OCI-LY1 (cell line): ENCODE data around the gene MYO18B.

ENCODE experiments used
- H2AFZ ChIP-seq: fragments of 200-600 bp; sonication (generic), shearing (Covaris generic); 2 replicates; pipeline ENCODE4 v1.6.0; 2014; ENCODE audit warnings: antibody characterized with exemption, mild to moderate bottlenecking, low read length
- H3F3A ChIP-seq: fragments of 200-600 bp; sonication (generic), shearing (Covaris generic); 2 replicates; pipeline ENCODE4 v1.6.0; 2014; ENCODE audit warnings: mild to moderate bottlenecking, antibody characterized with exemption, low read length, moderate library complexity; ENCODE audit not compliant: insufficient read depth
- H3K27ac ChIP-seq: fragments of 200-600 bp; sonication (generic); 2 replicates; pipeline ENCODE4 v1.5.1; 2014; ENCODE audit warnings: low read length, mixed run types, mild to moderate bottlenecking, low read depth; ENCODE audit not compliant: poor library complexity, severe bottlenecking
- H3K27me3 ChIP-seq: fragments of 200-600 bp; sonication (generic); 2 replicates; pipeline ENCODE4 v1.6.0; 2014; ENCODE audit warnings: antibody characterized with exemption, mild to moderate bottlenecking, low read length, moderate library complexity; ENCODE audit not compliant: insufficient read depth
- H3K36me3 ChIP-seq: fragments of 200-600 bp; sonication (generic); 2 replicates; pipeline ENCODE4 v1.6.1; 2014; ENCODE audit warnings: mild to moderate bottlenecking, antibody characterized with exemption, low read length, moderate library complexity, mixed read lengths; ENCODE audit not compliant: insufficient read depth
- H3K4me1 ChIP-seq: fragments of 200-600 bp; sonication (generic); 2 replicates; pipeline ENCODE4 v1.5.1; 2014; ENCODE audit warnings: mild to moderate bottlenecking, low read length, moderate library complexity; ENCODE audit not compliant: insufficient read depth, severe bottlenecking
- H3K4me2 ChIP-seq: fragments of 200-600 bp; sonication (generic), shearing (Covaris generic); 2 replicates; pipeline ENCODE4 v1.6.1; 2014; ENCODE audit warnings: low read length
- H3K4me3 ChIP-seq: fragments of 200-600 bp; sonication (generic); 2 replicates; pipeline ENCODE4 v1.5.1; 2014; ENCODE audit warnings: low read length, low read depth, mild to moderate bottlenecking, mixed read lengths; ENCODE audit not compliant: poor library complexity, severe bottlenecking
- H3K79me2 ChIP-seq: fragments of 200-600 bp; shearing (Covaris generic); 2 replicates; pipeline ENCODE4 v1.6.1; 2016; ENCODE audit warnings: mixed run types, low read length, mixed read lengths; ENCODE audit not compliant: insufficient read depth
- H3K9ac ChIP-seq: fragments of 200-600 bp; sonication (generic), shearing (Covaris generic); 2 replicates; pipeline ENCODE4 v1.6.1; 2014; ENCODE audit warnings: mild to moderate bottlenecking, low read length, mixed read lengths
- H3K9me2 ChIP-seq: fragments of 200-600 bp; sonication (generic), shearing (Covaris generic); 2 replicates; pipeline ENCODE4 v1.6.1; 2014; ENCODE audit warnings: low read depth, mild to moderate bottlenecking, low read length, mixed read lengths
- H3K9me3 ChIP-seq: fragments of 200-600 bp; shearing (Covaris generic); 2 replicates; pipeline ENCODE4 v1.6.1; 2014; ENCODE audit warnings: low read length, mixed read lengths
- H4K20me1 ChIP-seq: fragments of 200-600 bp; sonication (generic), shearing (Covaris generic); 2 replicates; pipeline ENCODE4 v1.6.0; 2016; ENCODE audit warnings: mild to moderate bottlenecking, low read length; ENCODE audit not compliant: insufficient read depth
- EZH2 ChIP-seq: fragments of 200-600 bp; sonication (generic), shearing (Covaris generic); IDR thresholded peaks from 2 replicates; pipeline ENCODE4 v1.8.0; 2017; ENCODE audit warnings: borderline replicate concordance, mixed run types, mild to moderate bottlenecking, antibody characterized with exemption, low read length, moderate library complexity, mixed read lengths
- TF ChIP-seq, protein P1 (sequence below): fragments of 200-600 bp; sonication (generic), shearing (Covaris generic); IDR thresholded peaks from 2 replicates; pipeline ENCODE4 v1.5.1; 2017; ENCODE audit warnings: mild to moderate bottlenecking, antibody characterized with exemption, low read length, moderate library complexity, mixed read lengths

MYO18B gene

DNA sequence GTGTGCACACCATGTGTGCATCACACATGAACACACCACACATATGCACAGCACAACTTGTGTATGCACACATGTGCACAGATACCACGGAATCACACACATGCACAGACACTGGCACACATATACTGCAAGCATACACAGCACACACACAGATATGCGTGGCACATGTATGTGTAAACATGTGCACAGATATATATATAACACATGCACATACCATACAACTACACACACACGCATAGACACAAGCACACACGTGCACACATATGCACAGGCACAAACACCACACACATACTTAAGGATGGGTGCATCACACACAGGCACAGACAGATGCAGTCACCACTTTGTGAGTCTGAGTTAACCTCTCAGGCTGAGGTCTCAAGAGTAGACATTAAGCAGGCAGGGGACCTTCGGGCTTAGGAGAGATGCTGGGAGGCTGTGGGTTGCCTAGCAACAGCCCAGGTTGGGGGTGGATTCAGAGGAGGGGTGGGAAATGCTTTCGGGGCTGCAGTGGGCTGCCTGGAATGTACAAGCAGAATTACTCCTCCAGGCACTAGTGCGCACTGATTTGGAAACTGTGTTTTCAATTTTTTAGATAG, 82.9 kb downstream of the MYO18B start:
- no peaks in the 10 kb centered on the region for H3K27me3 ChIP-seq
- no peaks in the 10 kb centered on the region for H3K9me2 ChIP-seq
- H3K27ac ChIP-seq: no peak overlapping the region
- no peaks in the 10 kb centered on the region for H3K36me3 ChIP-seq
- H3K9me3 ChIP-seq: no peaks in the 10 kb centered on the region; the same call in 1 of the 2 replicates
- H2AFZ ChIP-seq: no peak overlapping the region
- no peak overlapping the region for H3K4me2 ChIP-seq
- H3K79me2 ChIP-seq: no peaks in the 10 kb centered on the region
- H3K9ac ChIP-seq: no peak overlapping the region
- no peaks in the 10 kb centered on the region for H3K4me1 ChIP-seq
- H4K20me1 ChIP-seq: no peaks in the 10 kb centered on the region
- no peak for TF ChIP-seq EZH2
- TF ChIP-seq, protein P1, sequence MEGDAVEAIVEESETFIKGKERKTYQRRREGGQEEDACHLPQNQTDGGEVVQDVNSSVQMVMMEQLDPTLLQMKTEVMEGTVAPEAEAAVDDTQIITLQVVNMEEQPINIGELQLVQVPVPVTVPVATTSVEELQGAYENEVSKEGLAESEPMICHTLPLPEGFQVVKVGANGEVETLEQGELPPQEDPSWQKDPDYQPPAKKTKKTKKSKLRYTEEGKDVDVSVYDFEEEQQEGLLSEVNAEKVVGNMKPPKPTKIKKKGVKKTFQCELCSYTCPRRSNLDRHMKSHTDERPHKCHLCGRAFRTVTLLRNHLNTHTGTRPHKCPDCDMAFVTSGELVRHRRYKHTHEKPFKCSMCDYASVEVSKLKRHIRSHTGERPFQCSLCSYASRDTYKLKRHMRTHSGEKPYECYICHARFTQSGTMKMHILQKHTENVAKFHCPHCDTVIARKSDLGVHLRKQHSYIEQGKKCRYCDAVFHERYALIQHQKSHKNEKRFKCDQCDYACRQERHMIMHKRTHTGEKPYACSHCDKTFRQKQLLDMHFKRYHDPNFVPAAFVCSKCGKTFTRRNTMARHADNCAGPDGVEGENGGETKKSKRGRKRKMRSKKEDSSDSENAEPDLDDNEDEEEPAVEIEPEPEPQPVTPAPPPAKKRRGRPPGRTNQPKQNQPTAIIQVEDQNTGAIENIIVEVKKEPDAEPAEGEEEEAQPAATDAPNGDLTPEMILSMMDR: no peak
- H3K4me3 ChIP-seq: no peak overlapping the region
- H3F3A ChIP-seq: no peaks in the 10 kb centered on the region

DNA sequence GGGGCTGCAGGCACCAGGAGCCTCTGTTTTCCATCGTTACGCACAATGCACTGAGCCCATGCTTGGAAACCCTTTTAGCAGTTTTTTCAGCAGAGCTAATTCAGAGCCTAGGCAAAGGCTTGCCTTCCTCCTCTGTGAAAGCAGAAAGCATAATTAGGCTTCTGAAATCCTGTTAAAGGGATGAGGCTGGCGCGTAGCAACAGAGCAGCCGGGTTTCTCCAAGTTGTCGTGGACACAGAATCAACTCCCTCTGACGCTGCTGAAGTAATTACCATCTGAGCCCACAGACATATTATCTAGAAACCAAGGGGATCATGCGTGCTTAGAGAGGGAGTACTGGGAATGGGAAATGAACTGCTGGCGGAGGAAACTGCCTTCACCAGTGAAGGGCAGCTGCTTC, 85.4 kb downstream of the MYO18B start:
- H3K9me2 ChIP-seq: no peaks in the 10 kb centered on the region
- no peaks in the 10 kb centered on the region for H3K4me1 ChIP-seq
- no peak overlapping the region for H3K27ac ChIP-seq
- TF ChIP-seq EZH2: no peak
- TF ChIP-seq, protein P1: no peak
- no peaks in the 10 kb centered on the region; the same call in 1 of the 2 replicates for H3K36me3 ChIP-seq
- H3K4me3 ChIP-seq: no peak overlapping the region
- no peaks in the 10 kb centered on the region for H3K27me3 ChIP-seq
- no peaks in the 10 kb centered on the region; the same call in 1 of the 2 replicates for H3K9me3 ChIP-seq
- H3F3A ChIP-seq: no peaks in the 10 kb centered on the region
- H3K79me2 ChIP-seq: no peaks in the 10 kb centered on the region
- H2AFZ ChIP-seq: no peak overlapping the region
- H3K9ac ChIP-seq: no peak overlapping the region
- no peaks in the 10 kb centered on the region for H4K20me1 ChIP-seq
- no peak overlapping the region for H3K4me2 ChIP-seq

DNA sequence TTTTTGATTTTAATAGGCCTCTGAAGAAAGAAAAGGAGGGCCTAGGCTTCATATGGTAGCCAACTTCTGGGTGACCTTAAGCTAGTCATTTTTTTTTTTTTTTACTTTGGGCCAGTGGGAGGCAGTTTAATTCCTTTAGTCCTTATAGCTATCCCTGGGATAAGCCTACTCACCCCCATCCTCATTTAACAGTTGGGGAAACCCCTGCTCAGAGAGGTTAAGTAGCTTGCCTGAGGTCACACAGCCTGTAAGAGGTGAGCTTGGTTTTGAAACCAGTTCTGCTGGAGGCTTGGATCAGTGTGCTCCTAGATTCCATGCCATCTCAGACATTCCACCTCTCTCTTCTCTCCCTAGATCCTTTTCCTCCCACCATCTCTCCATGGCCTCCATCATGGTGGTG, 86.4 kb downstream of the MYO18B start:
- H3K4me2 ChIP-seq: no peak overlapping the region
- H2AFZ ChIP-seq: no peak overlapping the region
- no peaks in the 10 kb centered on the region for H3K27me3 ChIP-seq
- no peak overlapping the region for H3K4me3 ChIP-seq
- H3K27ac ChIP-seq: no peak overlapping the region
- H3K9me2 ChIP-seq: no peaks in the 10 kb centered on the region
- no peaks in the 10 kb centered on the region for H3K79me2 ChIP-seq
- H3K9ac ChIP-seq: no peak overlapping the region
- H3K36me3 ChIP-seq: no peaks in the 10 kb centered on the region; the same call in 1 of the 2 replicates
- no peaks in the 10 kb centered on the region for H3F3A ChIP-seq
- no peaks in the 10 kb centered on the region for H4K20me1 ChIP-seq
- TF ChIP-seq, protein P1: no peak
- no peak for TF ChIP-seq EZH2
- H3K9me3 ChIP-seq: no peaks in the 10 kb centered on the region
- no peaks in the 10 kb centered on the region for H3K4me1 ChIP-seq
